Dermis microvascular lymphatic vessel endothelial cell (primary cell): ENCODE results near the gene FAM193A. TPM values are rescaled to one million over a fixed set of nuclear protein-coding genes. Genes with fewer than 3 reads are reported as not detected.
"Not testable (repeated sequence)": the region's sequence is repeated elsewhere in the genome, so short reads cannot be mapped to it uniquely, and the experiment has no call there.

Experiments
- DNase-seq, 2 donors: peaks; one replicate each; pipeline versions ENCODE4 v3.0.0 to v3.0.0-alpha.2; 2010; ENCODE audit warnings: low read depth in 2 of 2
- total RNA-seq: library from RNA; depleted of rRNA; stranded (reverse); fragments of >200 nt; gene quantifications from 2 replicates; pipeline ENCODE4 v1.2.1, GENCODE V29; 2014

The FAM193A gene
- total RNA-seq, 1 donor from 2014 or later, result 4.4 TPM

DNA sequence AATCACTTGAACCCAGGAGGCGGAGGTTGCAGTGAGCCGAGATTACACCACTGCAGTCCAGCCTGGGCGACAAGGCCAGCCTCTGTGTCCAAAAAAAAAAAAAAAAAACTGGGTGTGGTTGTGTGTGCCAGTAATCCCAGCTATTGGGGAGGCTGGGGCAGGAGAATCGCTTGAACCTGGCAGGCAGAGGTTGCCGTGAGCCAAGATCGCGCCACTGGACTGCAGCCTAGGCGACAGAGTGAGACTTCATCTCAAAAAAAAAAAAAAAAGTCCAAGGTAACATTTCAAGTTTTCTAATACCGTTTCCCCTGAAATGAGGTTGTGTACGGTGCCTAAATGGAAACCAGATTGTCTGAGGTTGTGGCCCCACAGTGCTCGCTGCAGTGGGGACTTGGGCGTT is 35.6 kb downstream of the FAM193A start:
- no peak for DNase-seq

DNA sequence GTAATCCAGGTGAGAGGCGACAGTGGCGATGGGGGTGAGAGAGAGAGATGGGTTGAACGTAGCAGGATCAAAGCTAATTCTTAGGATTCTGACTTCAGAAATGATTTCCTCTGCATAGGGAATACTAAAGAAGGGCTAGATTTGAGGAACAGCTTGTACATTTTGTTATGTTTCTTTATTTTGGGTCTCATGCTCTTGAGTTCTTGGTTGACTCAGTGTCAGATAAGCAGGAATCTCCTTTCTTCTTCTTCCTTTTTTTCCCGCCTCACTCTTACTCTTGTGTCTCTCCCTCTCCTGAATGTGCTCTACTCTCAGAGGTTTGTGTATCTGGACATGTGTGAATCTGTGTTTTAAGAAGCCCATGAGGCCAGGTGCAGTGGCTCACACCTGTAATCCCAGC is 36.4 kb downstream of the FAM193A start:
- DNase-seq, result no peak

DNA sequence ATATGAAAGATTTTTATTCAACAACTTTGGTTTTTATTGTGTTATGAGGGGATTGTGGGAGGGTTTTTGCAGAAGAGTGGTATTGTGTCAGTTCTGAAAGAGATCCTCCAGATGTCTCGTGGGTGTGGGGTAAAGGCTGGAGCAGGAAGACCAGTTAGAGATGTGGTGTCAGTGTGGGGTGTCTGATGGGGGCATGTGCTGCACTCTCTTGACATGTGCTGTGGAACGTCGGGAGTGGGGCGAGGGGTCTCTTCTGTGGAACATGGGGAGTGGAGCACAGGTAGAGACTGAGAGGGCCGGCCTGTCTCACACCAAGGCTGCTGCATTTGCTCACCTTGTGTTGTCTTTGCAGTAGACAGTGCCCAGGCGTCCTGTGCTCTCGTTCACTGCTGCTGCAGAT is 37.6 kb downstream of the FAM193A start:
- no peak for DNase-seq

DNA sequence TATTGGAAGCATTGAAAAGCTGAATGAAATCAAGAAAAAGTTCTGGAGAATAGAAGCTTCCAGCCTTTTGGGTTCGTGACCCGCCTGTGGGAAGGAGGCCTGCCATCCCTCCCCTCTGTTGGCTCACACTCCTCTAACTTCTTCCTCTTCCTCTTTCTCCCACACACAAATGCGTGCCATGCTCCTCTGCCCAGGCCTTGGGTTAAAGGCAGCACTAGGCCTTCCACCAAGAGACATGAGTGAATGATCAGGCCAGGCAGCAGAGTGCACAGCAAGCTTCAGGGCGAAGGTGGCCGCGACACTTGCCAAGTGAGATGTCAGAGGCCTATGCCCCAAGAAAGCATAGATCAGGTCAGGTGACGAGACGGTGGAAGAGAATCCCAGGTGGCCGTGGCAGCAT is 38.4 kb downstream of the FAM193A start:
- no peak for DNase-seq

DNA sequence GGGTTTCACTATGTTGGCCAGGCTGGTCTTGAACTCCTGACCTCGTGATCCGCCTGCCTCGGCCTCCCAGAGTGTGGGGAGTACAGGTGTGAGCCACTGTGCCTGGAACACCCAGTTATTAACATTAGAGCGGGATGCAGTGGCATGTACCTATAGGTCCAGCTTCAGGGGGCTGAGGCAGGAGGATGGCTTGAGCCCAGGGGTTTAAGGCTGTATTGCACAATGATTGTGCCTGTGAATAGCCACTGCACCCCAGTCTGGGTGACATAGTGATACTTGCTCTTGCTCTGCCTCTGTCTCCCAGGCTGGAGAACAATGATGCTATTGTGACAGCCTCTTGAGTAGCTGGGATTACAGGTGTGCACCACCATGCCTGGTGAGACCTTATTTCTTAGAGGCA is 39.8 kb downstream of the FAM193A start:
- no peak for DNase-seq

DNA sequence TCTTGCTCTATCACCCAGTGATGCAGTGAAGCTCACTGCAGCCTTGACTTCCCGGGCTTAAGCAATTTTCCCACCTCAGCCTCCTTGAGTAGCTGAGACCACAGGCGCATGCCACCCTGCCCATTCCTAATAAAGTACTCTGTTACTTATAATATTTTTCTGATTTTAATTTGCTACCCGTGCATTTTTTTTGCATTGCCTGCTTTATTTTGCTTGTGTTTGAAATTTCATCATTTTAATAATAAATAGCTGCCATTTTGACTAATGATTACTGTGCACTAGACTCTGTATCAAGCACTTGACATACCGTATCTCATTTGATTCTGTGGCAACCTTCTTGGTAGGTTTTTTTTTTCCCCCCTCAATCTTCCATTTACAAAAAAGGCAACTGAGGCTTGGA is 41.7 kb downstream of the FAM193A start:
- no peak for DNase-seq

DNA sequence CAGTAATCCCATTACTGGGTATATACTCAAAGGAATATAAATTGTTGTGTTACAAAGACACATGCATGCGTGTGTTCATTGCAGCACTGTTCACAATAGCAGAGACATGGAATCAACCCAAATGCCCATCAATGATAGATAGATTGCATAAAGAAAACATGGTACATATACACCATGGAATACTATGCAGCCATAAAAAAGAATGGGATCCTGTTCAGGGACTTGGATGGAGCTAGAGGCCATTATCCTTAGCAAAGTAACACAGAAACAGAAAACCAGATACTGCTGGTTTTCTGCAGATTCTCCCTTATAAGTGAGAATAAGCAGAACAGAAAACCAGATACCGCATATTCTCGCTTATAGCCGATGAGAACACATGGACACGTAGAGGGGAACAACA is 43.5 kb downstream of the FAM193A start:
- DNase-seq, result no peak

DNA sequence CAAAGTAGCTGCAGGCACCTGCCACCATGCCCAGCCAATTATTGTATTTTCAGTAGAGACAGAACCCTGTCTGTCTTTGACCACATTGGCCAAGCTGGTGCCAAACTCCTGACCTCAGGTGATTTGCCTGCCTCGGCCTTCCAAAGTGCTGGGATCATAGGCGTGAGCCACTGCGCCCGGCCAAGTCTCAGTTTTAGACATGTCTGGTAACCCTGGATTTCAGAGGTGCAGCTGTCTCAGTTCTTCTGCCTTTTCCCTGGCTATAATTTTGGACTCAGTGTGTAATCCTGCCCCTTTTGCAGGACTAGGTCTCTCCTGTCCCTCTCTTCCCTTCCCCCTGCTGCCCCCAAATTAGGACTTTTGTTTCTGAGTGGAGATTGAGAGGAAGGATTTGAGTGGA is 46.6 kb downstream of the FAM193A start:
- DNase-seq, result no peak

DNA sequence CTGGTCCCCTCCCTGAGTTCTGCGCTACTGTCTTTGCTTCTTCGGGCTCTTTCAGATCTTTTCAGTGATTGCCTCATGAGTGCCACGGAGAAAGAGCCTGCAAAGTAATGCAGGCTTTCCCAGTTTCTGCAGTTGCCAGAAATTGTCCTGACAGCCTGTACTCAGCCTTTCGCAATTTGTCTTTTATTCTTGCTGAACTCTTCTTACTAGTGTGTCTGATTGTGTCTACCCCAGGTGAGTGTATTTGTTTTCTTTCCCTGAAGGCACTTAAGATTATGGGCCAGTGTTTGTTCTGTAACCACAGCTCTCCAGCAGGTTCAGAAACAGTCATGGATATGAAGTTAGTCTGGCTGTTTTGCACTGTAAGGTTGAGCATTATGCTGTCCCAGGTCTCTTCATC is 47.1 kb downstream of the FAM193A start:
- DNase-seq, result no peak

DNA sequence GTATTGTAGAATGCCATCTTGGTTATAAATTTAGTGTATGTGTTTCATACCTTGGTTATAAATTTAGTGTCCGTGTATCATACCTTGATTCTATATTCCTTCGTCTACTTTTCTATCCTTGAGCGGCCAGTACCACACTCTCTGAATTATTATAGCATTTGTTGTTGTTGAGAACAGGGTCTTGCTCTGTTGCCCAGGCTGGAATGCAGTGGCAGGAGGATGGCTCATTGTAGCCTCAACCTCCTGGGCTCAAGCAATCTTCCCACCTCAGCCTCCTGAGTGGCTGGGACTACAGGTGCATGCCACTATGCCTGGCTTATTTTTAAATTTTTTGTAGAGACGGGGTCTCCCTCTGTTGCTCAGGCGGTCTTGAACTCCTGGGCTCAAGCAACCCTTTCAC is 50.1 kb downstream of the FAM193A start:
- no peak for DNase-seq

DNA sequence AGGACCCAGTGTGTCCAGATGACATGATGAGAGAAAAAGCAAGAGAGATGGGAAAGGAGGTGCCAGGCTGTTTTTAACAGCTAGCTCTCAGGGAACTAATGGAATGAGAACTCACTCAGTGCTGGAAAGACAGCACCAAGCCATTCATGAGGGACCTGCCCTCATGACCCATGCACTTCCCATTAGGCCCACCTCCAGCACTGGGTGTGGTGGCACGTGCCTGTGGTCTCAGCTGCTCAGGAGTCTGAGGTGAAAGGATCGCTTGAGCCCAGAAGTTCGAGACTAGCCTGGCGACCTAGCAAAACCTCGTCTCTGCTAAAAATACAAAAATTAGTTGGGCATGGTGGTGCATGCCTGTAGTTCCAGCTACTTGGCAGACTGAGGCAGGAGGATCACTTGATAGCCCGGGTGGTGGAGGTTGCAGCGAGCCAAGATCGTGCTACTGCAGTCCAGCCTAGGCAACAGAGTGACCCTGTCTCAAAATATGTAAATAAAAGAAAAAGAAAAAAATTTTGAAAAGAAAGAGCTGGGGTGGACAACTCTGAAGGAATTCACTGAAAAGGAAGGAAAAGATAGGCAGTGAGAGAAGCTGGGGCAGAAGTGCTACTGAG is 50.9 kb downstream of the FAM193A start:
- DNase-seq, result no peak

DNA sequence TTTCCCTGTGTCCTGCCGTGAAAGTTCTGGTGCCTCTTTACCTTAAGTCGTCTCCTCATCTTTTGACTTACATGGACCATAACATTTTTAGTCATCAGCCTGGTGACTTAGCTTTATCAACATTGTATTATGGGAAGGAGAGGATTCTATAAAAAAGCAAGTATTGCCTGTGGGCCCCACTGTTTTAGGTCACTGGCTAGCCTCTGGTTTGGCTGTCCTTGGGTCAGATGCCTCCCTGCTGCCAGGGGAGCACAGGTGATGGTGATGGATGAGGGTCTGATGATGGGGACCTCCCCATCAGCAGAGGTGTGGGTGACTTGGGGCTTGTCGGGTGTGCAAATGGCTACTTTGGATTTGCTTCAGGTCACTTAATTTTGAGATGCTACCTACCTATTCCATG is 51.8 kb downstream of the FAM193A start:
- DNase-seq, result no peak

DNA sequence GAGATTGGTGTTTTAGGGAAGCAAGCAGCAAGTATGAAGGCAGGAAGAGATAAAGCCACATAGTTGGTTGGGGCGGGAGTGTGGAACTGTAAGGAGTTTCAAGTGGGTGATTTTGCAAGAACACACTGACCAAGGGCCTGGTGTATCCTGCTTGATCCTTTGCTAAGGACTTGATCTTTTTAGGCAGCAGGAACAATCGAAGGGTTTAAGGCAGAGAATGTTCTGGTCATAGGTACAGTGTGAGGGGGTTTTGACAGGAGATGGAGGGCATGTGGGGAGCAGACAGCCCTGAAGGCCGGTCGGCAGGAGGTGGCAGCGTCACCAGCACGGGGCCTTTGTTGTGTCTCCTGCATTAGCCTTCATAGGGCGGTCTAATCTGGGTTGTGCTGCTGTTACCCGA is 54.7 kb downstream of the FAM193A start:
- no peak for DNase-seq

DNA sequence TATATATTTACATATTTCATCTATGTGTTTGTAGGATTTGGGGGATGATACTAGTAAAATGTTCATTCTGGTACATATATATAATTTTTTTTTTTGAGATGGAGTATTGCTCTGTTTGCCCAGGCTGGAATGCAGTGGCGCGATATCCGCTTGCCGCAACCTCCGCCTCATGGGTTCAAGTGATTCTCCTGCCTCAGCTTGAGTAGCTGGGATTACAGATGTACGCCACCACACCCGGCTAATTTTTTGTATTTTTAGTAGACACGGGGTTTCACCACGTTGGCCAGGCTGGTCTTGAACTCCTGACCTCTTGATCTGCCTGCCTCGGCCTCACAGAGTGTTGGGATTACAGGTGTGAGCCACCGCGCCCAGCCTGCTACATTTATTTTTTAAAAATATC is 55.6 kb downstream of the FAM193A start:
- DNase-seq, result not testable (repeated sequence)

DNA sequence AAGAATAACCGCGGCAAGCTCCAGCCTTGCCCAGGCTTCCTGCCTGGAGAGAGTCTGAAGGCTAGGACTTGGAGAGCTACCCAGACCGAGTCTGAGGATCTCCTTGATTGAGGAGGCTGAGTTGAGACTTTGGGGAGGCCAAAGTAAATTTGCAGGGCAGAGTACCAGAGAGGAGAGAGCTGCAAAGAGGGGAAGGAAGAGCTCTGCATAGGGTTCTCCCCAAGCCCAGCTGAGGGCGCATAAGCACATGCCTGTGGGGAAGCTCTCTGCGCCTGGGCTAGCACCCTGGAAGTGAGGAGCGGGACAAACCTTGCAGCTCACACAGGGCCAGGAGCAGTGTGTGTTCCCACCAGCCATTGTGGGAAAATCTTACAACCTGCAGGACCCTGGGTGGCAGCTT is 56.1 kb downstream of the FAM193A start:
- no peak for DNase-seq

DNA sequence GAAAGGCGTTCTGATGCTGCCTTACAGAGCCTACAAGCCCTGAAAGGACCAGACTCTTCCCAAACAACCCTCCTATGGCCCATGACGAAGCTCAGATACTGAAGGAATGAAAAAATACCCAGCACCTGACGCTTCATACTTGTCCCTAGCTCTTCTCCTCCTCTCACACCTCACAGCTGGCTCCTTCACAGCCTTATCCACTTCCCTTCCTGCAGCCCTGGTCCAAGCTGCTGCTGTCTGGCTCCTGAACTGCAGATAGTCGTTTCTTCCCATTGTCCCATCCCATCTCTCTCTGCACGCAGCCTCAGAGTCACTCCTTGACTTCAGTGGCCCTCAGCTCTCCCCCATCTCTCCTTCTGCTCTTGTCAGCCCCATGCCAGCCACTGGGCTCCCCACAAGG is 56.6 kb downstream of the FAM193A start:
- no peak for DNase-seq

DNA sequence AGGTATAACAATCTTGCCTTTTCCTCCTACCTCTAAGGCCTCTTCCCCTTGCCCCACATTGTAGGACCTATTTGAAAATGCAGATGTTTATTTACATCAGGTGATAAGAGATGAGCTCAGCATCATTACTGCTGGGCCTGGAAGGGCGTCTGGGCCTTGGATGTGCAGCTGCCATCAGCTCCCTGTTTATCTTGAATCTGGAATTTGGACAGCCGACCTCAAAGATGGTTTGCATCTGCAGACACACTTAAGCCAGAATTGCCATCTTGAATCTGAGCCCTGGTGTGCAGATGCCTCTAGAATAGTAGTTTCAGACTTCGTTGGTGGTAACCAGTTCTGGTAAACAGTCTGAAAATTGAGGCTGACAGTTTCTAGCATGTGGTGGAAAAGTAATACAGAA is 59.0 kb downstream of the FAM193A start:
- no peak for DNase-seq

DNA sequence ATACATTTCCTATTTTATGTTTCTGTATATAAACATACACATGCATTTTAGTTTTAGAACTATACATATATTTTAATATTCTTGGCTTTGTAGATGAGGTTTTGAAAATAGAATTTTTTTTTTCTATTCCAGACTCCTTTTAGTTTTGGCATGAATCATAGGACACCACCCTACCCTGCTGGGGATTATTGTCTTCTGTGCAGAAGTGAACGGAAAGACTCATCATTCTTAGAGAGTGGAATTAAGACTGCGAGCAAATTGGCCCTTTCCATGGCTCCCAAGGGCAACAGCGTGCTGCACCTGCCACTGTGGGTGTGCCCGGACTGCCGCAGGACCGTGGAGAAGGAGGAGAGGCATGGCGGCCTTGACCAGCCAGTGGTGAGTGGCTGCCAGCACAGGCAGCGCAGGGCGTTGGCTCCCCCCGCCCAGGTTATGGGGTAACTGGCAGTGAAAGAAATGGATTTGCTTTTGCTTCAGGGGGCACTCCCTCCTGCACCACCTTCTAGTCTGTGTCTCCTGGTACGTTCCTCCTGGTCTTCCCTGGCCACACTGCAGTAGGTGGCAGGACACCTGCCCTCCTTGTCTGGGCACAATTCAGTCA is 59.6 kb downstream of the FAM193A start:
- DNase-seq, result no peak

DNA sequence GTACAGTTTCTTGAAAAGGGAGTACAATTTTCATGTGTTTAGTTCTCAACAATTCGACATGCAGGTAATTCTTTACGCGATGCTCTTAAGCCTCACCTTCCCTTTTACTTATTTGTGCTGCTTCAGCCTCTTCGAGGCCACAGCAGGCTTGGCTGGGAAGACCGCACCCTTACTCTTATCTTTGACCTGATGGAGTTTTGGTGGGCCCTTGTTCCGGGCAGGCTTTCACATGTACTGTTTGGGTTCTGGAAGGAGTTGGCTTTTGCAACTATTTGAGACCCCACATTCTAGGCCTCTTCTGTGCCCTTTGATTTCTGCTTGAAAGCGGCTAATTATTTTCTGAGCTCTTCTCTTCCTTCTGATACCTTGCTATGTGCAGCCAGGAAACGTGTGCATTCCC is 60.2 kb downstream of the FAM193A start:
- no peak for DNase-seq

DNA sequence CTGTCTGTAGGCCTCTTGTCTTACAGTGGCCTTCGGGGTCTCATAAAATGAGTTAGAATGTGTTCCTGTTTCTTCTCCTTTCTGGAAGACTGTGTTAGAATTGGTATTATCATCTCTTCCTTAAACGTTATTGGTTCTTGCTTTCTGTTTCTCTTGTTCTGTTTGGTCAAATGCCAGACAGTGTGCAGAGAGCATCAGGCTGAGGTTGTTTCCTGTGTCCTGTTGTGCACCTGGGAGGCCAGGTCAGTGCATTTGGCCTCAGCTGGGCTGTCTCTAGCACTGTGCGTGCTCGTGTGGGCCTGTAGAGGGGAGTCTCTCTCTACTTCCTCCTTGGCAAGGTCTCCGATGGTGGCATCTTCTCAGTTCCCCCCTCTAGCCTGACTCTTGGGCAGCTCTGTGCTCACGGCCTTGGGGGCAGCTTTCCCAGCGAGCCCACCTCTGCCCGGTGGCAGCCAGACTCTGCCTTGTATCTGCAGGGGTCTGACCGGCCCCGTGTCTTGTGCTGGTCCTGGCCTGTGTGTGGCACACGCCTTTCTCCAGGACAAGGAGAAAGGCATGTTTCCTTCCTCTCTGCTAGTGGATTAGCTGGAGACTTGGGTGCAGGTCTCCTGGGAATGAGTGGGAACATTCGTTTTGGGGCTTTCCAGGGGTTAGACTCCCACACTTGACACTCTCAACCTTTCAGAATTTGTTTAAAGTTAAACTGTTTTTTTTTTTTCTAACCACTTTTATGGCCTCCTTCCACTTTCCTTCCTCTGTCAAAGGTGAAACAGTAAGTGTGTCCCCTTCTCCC is 62.3 kb downstream of the FAM193A start:
- DNase-seq, result peak; percentile 18 to 44

DNA sequence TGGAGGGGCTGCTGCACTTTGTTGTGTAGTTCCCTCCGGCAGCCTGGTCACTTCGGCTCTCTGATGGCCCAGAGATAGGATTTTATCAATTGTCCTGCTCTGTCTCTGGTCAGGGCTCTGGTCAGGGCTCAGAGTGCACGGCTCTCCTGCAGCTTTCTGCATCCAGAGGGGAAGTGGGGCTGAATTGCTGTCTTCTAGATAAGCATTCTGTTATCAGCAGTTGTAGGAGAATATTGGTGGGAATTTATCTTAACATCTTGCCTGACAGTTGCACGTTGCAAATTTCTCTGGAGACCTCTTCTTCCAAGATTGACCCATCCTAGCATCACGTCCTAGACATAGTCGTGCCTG is 62.8 kb downstream of the FAM193A start:
- DNase-seq, result no peak

DNA sequence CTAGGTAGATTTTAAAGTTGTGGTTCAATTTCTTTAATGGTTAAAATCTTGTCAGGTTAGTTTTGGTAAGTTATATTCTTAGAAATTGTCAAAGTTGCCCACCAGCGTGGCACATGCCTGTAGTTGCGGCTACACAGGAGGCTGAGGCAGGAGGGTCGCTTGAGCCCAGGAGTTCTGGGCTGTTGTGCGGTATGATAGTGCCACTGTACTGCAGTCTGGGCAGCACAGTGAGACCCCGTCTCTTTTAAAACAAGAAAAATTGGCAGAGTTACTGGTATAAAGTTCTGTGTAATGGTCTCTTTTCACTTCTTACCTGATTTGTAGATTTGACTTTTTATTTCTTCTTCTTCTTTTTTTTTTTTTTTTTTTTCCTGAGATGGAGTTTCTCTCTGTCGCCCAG is 64.4 kb downstream of the FAM193A start:
- no peak for DNase-seq

DNA sequence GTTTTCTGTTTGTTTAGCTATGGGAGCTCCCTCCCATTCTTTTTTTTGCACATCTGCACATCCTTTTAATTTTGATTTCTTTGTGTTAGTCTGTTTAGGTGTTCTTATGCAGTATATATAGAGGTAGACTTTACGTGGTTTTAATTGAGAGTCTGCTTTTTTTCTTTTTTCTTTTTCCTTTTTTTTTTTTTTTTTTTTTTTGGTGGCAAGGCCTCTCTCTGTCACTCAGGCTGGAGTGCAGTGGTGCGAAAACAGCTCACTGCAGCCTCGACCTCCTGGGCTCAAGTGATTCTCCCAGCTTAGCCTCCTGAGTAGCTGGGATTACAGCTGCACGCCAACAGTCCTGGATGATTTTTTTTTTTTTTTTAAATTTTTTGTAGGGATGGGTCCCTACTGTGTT is 68.2 kb downstream of the FAM193A start:
- no peak for DNase-seq
